Aortic smooth muscle cell (primary cell): ENCODE data around the gene PAM. TPM values are rescaled to one million over a fixed set of nuclear protein-coding genes. Genes with fewer than 3 reads are reported as not detected.

Experiments
- total RNA-seq: library from RNA; depleted of rRNA; stranded (reverse); fragments of >200 nt; gene quantifications from 2 replicates; pipeline ENCODE4 v1.2.3, GENCODE V29; 2014

The PAM gene
- total RNA-seq: 554 and 971 TPM in 2 replicates

DNA sequence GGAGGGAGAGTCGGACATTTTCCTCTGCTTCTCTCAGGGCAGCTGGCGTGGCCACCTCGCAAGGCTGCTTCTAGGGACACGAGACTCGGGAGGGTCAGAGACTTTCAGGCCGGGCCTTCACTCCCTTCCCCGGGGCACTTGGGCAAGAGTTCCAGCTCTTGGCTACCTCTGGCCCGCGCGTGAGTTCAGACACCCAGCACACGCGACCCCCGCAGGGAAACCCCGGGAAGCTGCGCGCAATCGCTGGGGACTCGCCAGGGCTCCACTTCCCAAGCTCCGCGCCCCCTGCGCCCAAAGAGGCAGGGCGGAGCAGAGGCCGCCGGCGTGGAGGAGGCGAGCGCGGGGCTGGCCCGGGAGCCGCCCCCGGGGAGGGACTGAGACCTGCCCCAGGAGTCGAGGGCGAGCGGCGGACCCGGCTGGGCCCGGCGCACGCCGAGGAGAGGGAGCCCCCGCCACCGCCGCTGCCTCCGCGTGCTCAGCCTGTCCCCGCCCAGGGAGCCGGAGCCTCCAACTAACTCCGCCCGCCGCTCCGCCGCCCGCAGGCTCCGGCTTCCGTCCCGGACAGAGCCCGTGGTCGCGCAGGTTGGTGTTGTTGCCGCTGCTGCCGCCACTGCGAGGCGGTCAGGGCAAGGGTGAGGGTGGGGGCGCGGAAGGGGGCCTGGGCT lies at the start of gene PAM:
Gene PAM (plus strand): TSS at position 539 of the 665 bp plus-strand sequence. CDS start 110,891 bp downstream, outside the sequence.

